NCI-H1930 (cell line): Measurements from ENCODE around the gene WWP2.
A peak's percentile ranks its signal among the peaks of the same experiment; 100 is the strongest.

Source experiments
- DNase-seq, 2 experiments: peaks; one replicate each; lab custom pipeline; 2025; lab: John Stamatoyannopoulos, UW

The WWP2 gene

GRCh38 chr16:69927056-69927757 is 165.1 kb downstream of the WWP2 start:
- DNase-seq, result no peak

DNA sequence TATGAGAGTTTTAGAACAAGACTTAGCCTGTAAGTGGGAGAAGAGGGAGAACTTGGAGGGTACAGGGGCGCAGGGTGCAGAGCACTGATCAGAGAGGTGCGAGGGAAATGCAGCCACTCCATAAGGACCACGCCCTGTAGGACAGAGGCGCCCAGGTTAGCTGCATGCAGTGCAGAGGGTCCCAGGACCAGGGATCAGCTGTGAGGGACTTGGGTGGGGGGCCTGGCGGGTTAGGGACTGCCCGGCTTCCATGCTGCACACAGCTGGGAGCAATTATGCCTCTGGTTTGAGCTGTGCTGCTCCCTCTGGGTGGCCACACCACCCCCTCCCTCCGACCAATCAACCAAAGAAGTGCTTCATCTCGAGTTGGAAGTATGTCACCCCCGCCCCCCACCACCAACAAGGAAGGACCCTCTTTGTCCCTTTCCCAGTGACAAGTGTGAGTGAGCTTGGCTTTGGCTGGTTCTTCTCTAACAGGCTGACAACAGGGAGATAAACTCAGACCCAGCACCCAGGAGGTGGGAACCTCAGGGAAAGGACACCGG is 166.8 kb downstream of the WWP2 start:
- DNase-seq, result no peak

DNA sequence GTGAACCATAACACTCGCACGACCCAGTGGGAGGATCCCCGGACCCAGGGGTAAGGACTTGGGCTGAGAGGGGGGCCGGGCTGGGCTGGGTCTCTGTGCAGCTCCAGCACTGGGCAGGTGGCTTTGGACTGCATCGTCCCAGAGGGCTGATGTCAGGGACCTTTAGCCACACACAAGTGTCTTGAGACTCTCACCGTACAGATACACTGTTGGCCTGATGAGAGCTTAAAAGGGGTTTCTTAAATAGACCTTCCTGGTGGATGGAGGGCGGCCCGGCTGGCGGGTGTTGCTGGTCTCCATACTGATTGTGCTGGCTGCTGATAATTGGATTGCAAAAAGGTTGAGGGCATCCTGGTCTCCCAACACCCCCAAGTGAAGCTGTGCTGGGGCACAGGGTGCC is 167.3 kb downstream of the WWP2 start:
- no peak for DNase-seq

GRCh38 chr16:69930117-69930776 is 168.1 kb downstream of the WWP2 start:
- DNase-seq, result peak; percentile 1 to 38

DNA sequence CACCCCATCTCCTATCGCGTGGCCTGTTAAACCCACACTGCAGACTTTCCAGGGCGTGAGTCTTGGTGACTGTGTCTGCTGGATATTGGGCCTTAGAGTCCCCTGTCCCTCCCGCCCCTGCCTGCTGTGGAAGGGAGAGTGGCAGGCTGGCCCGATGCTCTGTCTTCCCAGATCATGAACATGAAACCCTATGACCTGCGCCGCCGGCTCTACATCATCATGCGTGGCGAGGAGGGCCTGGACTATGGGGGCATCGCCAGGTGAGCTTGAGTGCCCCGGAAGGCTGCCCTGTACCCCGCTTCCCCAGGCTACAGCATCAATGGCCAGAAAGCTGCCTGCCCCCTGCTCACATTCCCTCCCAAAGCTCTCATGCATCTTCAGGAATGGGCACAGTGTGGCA is 169.5 kb downstream of the WWP2 start:
- DNase-seq, result no peak

DNA sequence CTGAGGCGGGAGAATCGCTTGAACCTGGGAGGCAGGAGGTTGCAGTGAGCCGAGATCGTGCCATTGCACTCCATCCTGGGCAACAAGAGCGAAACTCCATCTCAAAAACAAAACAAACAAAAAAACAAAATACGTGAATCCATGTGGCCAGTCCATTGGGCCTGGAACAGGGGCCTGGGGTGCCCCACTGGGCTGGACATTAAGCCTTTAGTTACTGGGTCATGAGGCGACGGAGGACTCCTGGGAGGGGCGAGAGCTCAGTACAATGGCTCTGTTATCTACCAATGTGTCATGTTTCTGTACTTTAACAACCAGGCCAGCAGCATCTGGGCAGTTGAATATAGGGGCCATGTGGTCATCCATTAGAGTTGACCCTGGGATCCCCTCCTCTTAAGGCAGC is 170.1 kb downstream of the WWP2 start:
- DNase-seq, result no peak

DNA sequence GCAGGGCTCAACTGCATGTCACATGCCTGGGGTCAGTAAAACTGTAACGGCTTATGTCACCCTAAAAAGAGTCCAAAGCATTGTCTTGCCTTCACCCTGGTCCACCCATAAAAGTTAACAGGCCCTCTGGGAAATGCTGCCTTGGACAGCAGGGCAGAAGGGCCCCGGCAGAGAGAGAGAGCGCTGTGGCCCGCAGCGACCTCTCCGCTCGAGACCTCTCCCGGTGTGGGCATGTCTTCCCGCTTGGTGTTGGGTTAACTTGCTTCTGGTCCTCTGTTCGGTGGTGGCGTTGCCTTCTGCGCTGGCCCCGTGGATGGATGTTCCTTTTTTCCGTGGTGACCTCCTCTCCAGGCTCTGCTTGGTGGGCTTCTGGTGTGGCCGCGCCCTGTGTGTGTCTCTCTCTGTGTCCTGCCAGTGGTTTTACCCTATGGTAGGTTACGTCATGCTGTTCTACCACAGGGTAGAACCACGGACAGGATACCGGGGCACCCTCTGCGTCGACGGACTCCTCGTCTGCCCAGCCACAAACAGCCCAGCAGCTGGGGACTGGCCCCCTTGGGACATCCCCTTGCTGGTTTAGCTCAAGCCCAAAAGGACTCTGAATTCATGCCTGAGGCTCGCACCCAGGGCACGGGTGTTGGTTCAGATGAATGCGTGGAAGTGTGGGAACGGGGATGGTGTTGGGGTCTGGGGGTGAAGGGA is 170.7 kb downstream of the WWP2 start:
- DNase-seq, result no peak

DNA sequence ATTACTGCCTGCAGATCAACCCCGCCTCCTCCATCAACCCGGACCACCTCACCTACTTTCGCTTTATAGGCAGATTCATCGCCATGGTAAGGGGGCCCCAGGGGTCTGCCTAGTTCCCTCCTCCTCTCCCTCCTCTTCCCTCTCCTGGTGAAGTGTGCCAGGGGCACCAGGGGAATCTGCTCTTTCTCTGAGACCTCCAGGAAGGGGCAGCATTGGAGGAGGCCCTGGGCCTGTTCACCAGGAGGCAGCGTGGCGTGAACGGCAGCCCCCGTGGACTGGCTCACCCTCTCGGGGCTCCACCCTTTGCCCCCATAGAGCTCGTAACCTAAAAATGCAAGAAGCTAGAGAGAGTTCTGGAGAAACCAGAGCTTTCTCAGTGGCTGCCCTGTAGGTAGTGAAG is 171.9 kb downstream of the WWP2 start:
- no peak for DNase-seq

- no peak for DNase-seq
Measured at GRCh38 chr16:69934751-69935150, 172.6 kb downstream of the WWP2 start.

GRCh38 chr16:69935278-69935711 is 173.2 kb downstream of the WWP2 start:
- no peak for DNase-seq

GRCh38 chr16:69935740-69936139 is 173.6 kb downstream of the WWP2 start:
- DNase-seq, result no peak

DNA sequence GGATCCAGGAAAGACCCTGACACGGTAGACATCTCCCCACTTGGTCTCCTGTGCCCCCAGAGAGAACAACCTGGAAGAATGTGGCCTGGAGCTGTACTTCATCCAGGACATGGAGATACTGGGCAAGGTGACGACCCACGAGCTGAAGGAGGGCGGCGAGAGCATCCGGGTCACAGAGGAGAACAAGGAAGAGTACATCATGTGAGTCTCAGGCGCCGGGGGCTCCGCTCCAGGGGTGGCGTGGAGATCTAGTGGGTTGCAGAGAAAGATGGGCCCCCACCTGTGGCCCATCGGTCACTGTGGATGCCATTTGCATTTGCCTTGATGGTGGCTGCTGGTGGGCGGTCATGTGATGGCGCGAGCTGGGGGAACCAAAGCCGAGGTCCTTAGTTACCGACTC is 174.1 kb downstream of the WWP2 start:
- DNase-seq, result no peak

DNA sequence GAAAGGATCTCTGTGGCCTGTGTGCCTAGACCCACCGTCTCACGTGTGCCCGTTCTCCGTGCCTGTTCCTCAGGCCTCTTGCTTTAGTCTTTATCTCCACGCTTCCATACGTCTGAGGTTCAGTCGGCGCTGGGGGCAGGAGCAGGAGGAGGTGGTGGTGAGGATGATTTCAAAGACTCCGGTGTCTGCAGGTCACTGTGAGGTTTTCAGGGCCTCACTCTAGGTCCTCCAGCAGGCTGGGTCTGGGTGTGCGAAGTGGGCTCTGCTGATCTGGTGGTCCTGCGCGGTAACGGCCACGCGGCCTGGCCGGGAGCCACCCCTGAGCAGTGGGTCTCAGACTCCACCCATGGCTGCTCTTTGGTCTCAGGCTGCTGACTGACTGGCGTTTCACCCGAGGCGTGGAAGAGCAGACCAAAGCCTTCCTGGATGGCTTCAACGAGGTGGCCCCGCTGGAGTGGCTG is 174.6 kb downstream of the WWP2 start:
- DNase-seq, result no peak

GRCh38 chr16:69937465-69937951 is 175.4 kb downstream of the WWP2 start:
- DNase-seq, result no peak

DNA sequence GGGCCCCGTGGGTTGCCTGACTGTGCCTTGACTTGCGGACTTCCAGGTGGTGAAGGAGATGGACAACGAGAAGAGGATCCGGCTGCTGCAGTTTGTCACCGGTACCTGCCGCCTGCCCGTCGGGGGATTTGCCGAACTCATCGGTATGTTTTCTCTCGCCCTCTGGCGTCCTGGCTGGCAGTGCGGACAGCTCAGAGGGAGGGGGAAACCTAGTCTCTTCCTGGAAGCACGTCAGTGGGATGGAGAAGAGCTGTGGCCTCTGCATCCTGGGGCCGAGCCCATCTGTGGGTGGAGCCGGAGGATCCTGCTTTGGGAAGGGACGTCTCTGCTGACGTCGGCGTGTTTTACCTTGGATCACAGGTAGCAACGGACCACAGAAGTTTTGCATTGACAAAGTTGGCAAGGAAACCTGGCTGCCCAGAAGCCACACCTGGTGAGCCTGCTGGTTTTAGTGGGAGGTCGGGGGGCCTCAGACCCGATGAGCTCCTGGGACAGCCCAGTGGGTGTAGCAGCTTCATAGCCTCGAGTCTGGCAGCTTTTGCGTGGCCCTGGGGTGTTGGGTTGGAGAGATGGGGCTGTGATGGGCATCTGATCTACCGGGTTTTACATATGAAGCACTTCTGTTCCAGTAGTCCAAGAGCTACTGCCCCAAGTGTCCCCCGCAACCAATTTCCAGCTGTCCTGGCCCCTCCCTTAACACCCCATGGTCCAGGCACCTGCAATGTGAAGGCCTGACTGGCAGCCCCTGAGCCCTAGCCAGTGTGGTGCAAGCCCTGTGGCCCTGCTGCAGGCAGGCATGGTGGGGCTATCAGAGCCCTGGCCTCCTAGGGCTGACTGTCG is 177.1 kb downstream of the WWP2 start:
- DNase-seq, result no peak

GRCh38 chr16:69939821-69940585 is 177.9 kb downstream of the WWP2 start:
- DNase-seq, result no peak

DNA sequence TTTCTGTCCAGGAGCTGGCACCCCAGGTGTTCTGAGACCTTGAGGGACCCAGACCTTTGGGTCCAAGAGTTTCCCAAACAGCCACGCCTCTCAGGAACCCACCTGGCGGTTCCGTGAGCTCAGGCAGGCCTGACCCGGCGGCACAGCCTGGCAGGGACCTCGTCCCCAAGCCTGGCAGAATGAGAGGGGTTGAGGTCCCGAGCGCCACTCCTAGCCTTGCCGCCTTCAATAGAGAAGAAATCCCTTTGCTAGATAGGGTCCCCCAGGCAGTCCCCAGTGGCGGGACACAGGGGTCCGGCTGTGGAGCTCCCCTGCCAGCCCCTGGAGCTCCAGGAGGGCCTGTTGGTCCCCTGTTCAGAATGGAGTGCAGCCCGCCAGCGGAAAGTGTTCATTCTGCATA is 178.5 kb downstream of the WWP2 start:
- no peak for DNase-seq

DNA sequence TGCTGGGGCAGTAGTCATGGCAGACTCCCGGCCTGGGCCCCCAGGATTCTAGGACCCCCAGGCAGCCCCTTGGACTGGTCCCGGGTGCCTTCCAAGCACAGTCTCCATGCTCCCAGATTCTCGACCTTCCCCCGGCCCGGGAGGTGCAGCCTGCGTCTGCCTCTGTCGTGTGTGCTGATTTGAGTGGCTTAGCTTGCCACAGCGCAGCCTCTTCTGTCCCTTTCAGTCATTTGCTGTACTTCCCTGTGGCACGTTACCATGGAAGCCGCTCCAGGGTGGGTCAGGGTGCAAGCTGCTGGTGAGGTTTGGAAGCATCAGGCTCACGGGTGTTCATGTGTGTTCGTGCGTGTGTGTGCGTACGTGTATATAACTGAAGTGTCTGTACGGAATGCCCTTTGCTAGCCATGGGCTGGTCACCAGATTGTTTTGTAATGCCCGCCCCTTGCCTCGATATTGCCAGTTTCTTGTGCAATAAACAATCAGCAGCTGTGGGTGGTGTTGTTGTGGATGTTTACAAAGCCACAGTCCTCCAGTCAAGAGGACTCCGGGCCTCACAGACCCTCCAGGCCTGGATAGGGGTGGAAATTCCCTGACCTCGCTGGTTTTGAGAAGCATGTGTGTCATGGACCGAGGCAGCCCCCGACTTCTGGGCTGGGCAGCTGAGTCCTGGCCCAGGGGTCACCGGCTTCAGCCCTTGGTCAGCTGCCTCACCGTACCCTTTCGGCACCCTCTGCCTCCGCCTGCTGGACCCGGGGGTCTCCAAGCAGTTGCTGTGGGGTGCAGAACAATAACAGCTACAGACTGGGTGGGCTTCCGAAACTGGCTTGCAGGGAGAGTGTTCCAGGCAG is 179.3 kb downstream of the WWP2 start:
- no peak for DNase-seq

DNA sequence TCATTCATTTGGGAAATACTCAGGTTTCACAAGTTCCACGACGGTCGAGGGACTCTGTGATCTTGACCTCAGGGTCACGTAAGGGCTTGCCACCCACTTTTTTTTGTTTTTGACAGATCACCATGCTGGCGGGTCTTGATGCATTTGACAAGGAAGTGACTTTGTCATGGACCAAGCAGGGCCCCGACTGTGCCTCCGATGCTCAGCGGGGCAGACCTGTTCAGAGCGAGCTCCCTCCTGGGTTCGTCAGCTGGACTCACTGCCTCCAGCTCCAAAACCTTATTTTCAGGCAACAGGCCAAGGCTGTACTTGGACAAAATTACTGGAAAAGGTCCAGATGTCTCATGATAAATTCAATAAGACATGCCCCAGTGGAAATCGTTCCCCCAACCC is 180.0 kb downstream of the WWP2 start:
- no peak for DNase-seq

DNA sequence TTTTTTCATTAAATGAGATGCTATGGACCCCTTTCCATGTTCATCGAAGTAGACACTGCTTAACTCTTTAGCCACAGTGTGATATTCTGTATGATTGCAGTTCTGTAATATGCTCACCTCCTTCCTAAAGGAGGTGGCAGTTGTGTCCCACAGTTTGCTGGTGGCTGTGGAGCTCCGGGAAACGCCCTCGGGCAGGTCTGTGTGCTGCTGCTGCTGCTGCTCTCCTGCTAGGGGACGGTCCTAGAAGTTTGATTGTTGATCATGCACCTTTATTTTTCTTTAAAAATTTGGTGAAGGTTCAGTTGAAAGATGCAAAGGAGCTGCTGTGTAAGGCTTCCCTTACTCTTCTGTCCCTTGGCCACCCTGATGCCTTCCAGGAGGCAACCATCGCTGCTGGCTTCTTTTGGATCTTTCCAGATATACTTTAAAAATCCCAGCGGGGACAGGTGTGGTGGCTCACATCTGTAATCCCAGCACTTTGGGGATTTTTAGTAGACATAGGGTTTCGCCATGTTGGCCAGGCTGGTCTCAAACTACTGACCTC is 180.6 kb downstream of the WWP2 start:
- DNase-seq, result no peak
